Brain microvascular endothelial cell (primary cell): ENCODE results near the gene WNK2.
"Not testable (repeated sequence)": the region's sequence is repeated elsewhere in the genome, so short reads cannot be mapped to it uniquely, and the experiment has no call there.

Experiments used
- DNase-seq: peaks from one replicate; pipeline ENCODE4 v3.0.0-alpha.2; 2020
- H3K27ac ChIP-seq: fragments of 250-450 bp; sonication (Bioruptor Pico); 2 replicates; pipeline ENCODE4 v1.5.1; 2020; ENCODE audit warnings: mild to moderate bottlenecking, moderate library complexity
- H3K27me3 ChIP-seq: fragments of 250-450 bp; sonication (Bioruptor Pico); replicated peaks from 2 replicates; pipeline ENCODE4 v1.5.1; 2020; ENCODE audit warnings: mild to moderate bottlenecking
- H3K36me3 ChIP-seq: fragments of 250-450 bp; sonication (Bioruptor Pico); replicated peaks from 2 replicates; pipeline ENCODE4 v1.5.1; 2020; ENCODE audit warnings: mild to moderate bottlenecking
- H3K4me3 ChIP-seq: 2 replicates; pipeline ENCODE4 v1.5.1; 2011; ENCODE audit warnings: low read depth, mild to moderate bottlenecking, control low read depth, low read length, moderate library complexity
- CTCF ChIP-seq: IDR thresholded peaks from 2 replicates; pipeline ENCODE4 v1.5.1; 2011; ENCODE audit warnings: low read depth, mild to moderate bottlenecking, moderate library complexity, low read length, control low read depth, inconsistent platforms; ENCODE audit errors: missing control alignments
- in situ Hi-C: cut with HindIII; loops from 2 replicates; pipeline ENCODE4 v1.10.0; 2017; ENCODE audit warnings: low sequenced_read_pairs, low pct_ligation_motif_present

The WNK2 gene

DNA sequence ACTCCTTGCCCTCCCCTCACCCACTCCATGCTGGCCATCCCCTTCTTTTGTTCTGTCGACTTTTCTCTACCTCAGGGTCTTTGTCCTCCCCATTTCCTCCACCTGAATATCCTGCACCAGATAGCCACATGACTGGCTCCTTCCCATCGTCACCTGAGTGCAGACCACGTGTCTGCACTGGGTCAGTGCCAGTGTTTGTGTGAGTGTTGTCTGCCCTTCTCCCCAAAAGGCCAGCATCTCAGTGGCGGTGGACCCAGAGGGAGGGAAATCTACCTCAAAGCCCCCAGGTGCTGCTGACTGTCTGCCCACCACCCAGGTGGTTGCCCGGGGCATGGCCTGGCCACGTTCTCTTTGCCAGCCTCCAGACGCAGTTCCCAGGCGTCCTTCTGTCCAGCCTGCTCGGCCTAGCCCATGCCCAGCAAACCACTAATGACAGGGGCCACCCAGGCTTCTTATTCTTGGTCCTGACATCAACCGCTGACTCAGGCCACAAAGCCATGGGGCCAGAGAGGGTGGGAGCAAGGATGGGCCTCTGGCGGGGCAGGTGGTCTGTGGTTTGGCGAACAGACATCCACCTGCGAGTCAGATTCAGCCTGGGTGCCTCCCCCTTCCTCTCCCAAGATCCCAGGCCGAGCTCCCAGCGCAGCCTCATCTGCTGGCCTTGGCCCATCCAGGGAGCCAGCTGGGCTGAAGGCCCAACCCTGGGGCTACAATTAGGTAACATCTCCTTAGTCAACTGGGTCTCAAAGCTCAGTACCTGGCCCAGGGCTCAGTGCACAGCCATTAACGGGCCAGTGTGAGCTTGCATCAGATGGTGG is 44.4 kb upstream of the WNK2 start:
- in situ Hi-C loops: no loop called here
- no peak for TF ChIP-seq CTCF
- Histone ChIP-seq H3K4me3 (no peak overlapping the region), H3K27ac (no peak overlapping the region), H3K27me3 (no peaks in the 10 kb centered on the region), H3K36me3 (no peaks in the 10 kb centered on the region)
- no peak for DNase-seq

DNA sequence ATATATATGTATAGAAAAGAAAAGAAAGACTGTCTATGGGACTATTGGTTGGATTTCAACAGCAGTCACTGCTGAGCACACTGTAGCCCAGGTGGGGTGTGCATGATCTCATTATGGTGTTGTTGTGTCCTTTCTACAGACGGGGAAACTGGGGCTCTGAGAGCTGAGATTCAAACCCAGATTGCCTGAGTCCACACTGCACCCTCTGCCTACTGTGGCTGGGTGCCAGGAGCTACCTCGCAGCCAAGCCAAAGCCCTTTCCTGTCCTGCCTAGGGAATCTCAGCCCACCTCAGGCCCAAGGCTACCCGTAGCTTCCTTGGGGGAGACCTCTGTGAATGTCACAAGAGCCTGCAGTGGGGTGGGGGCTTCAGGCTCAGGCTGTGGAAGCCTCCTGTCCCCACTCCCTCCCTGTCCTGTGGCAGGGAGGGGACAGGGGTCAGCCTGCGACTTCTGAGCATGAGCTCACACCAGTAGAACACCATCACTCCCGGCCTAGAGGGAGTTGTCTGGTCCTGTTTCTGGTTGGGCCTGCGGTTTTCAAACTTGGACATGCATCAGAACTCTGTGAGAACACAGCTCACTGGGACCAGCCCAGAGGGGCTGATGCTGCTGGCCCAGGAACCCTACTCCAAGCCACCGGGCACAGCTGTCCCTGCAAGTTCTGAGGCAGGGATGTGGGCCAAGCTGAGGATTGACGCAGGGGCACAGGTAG is 42.0 kb upstream of the WNK2 start:
- no peaks in the 10 kb centered on the region for H3K36me3 ChIP-seq
- no peak overlapping the region for H3K27ac ChIP-seq
- no peaks in the 10 kb centered on the region for H3K27me3 ChIP-seq
- no peak for TF ChIP-seq CTCF
- H3K4me3 ChIP-seq: no peak overlapping the region
- no peak for DNase-seq
- in situ Hi-C loops: no loop called here

DNA sequence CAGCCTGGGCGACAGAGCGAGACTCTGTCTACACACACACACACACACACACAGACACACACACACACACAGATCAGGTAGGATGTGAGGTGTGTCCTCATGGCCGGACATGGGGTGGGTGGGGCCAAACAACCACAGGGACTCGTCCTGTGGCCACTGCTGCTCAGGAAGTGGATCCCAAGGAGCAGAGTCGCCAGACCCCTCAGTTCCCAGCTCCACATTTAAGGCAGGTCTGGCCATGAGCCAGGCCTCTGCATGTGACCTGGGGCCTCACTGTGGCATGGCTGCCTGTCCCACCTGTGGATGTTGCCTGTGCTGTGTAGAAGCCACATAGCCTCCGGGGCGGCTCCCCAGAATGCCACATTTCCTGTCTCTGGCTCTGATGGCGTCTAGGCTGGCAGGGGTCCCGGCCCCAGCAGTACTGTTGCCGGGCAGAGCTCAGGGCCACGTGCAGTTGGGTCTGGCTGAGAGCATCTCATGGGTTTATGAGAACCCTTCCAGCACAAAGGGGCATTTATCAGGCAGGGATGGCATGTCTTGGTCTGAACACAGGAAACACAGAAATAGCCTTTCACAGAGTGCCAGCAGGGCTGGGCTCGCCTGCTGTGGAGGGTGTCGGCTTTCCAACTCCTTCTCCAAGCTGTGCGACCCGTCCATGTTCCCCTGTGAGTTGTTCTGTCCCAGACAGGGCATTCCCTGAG is 40.0 kb upstream of the WNK2 start:
- H3K27ac ChIP-seq: no peak overlapping the region
- no peak overlapping the region for H3K4me3 ChIP-seq

DNA sequence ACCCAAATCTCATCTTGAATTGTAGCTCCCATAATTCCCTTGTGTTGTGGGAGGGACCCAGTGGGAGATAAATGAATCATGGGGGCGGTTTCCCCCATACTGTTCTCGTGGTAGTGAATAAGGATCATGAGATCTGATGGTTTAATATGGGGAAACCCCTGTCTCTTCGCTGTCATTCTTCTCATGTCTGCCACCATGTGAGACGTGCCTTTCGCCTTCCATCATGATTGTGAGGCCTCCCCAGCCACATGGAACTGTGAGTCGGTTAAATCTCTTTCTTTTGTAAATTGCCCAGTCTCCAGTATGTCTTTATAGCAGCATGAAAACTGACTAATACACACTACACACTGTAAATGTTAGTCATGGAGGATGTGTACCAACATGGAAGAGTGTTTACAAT is 37.2 kb upstream of the WNK2 start:
- H3K36me3 ChIP-seq, H3K27ac ChIP-seq, DNase-seq, H3K27me3 ChIP-seq, in situ Hi-C loops, H3K4me3 ChIP-seq: not testable (repeated sequence)

More for the DNA sequence above, 40.0 kb upstream of the WNK2 start:
- H3K36me3 ChIP-seq: no peaks in the 10 kb centered on the region
- DNase-seq: no peak
- TF ChIP-seq CTCF: no peak
- in situ Hi-C loops: no loop called here
- H3K27me3 ChIP-seq: no peaks in the 10 kb centered on the region

GRCh38 chr9:93147632-93148031 is 36.3 kb upstream of the WNK2 start:
- DNase-seq: no peak
- no peak overlapping the region for H3K4me3 ChIP-seq
- no peaks in the 10 kb centered on the region for H3K36me3 ChIP-seq
- no peak overlapping the region for H3K27ac ChIP-seq
- in situ Hi-C loops: no loop called here
- no peaks in the 10 kb centered on the region for H3K27me3 ChIP-seq
- TF ChIP-seq CTCF: no peak

DNA sequence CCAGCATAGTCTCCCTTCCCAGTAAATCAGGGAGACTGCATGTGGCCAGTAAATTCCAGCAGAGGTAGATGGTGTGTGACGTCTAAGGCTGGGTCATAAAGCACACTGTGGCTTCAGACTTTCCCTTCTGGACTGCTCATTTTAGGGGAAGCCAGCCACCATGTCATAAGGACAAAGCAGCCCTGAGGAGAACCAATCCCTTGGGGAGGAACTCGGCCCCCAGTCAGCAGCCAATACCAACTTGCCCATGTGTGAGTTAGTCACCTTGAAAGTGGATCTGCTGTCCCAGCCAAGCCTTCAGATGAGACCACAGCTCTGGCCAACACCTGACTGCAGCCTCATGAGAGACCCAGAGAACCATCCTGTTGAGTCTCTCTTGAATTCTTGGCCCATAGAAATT is 35.2 kb upstream of the WNK2 start:
- no peak overlapping the region for H3K4me3 ChIP-seq
- no peaks in the 10 kb centered on the region for H3K27me3 ChIP-seq
- in situ Hi-C loops: no loop called here
- TF ChIP-seq CTCF: no peak
- no peak overlapping the region for H3K27ac ChIP-seq
- no peaks in the 10 kb centered on the region for H3K36me3 ChIP-seq
- no peak for DNase-seq
